VCaP (cell line): ENCODE data around the gene DNASE1L3.
A peak's percentile ranks its signal among the peaks of the same experiment; 100 is the strongest.

Source experiments
- H3K27ac ChIP-seq: fragments of 450-650 bp; 2 replicates; pipeline ENCODE4 v1.5.1; 2017
- TF ChIP-seq, protein P1 (sequence below): fragments of 450-650 bp; conservative IDR thresholded peaks from 2 replicates; pipeline ENCODE4 v1.5.1; 2017; ENCODE audit warnings: mild to moderate bottlenecking, moderate library complexity

DNASE1L3 gene

DNA sequence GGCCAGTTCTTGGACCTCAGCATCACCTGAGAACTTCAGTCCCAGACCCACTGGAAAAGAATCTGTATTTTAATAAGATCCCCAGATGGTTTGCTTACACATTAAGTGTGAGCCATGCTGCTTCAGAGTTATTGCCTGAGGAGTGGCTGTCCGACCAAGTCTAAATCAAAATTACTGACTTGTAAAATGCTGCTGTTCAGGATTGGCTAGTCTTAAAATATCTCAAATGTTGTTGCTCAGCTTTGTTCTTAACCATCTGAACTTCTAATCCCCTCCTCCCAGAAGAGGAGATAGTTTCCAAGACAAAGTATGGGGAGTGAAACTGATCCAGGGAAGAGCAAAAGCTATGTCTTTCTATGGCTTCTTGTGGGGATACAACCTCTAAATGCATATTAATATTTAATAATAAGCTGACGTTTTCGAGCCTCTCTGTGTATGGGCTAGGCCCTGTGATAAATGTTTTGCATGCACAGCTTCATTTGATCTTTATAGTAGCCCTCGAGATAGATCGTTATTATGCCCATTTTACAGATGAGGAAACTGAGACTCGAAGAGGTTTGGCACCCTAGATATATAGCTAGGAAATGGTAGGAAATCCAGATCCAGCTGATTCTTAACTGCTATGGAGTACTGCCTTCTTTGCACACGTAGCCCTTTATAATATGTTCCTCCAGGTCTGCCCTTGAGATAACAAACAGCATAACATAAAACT is 52.2 kb downstream of the DNASE1L3 start:
- H3K27ac ChIP-seq, result peak overlapping the region; percentile 3; the same call in 1 of the 2 replicates
- TF ChIP-seq, protein P1, sequence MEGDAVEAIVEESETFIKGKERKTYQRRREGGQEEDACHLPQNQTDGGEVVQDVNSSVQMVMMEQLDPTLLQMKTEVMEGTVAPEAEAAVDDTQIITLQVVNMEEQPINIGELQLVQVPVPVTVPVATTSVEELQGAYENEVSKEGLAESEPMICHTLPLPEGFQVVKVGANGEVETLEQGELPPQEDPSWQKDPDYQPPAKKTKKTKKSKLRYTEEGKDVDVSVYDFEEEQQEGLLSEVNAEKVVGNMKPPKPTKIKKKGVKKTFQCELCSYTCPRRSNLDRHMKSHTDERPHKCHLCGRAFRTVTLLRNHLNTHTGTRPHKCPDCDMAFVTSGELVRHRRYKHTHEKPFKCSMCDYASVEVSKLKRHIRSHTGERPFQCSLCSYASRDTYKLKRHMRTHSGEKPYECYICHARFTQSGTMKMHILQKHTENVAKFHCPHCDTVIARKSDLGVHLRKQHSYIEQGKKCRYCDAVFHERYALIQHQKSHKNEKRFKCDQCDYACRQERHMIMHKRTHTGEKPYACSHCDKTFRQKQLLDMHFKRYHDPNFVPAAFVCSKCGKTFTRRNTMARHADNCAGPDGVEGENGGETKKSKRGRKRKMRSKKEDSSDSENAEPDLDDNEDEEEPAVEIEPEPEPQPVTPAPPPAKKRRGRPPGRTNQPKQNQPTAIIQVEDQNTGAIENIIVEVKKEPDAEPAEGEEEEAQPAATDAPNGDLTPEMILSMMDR, result no peak

- no peak overlapping the region; the same call in 1 of the 2 replicates for H3K27ac ChIP-seq
- TF ChIP-seq, protein P1, result no peak
Observed at GRCh38 chr3:58157700-58158099, 53.1 kb downstream of the DNASE1L3 start.

- peak overlapping the region; percentile 8; the same call in 1 of the 2 replicates for H3K27ac ChIP-seq
- TF ChIP-seq, protein P1, result no peak
Observed at GRCh38 chr3:58155838-58156237, 54.9 kb downstream of the DNASE1L3 start.

GRCh38 chr3:58154626-58155449 is 55.9 kb downstream of the DNASE1L3 start:
- H3K27ac ChIP-seq, result peak overlapping the region; percentile 99; the same call in 1 of the 2 replicates
- TF ChIP-seq, protein P1, result no peak

GRCh38 chr3:58153371-58153770 is 57.4 kb downstream of the DNASE1L3 start:
- TF ChIP-seq, protein P1, result no peak
- H3K27ac ChIP-seq, result peak overlapping the region; percentile 99

DNA sequence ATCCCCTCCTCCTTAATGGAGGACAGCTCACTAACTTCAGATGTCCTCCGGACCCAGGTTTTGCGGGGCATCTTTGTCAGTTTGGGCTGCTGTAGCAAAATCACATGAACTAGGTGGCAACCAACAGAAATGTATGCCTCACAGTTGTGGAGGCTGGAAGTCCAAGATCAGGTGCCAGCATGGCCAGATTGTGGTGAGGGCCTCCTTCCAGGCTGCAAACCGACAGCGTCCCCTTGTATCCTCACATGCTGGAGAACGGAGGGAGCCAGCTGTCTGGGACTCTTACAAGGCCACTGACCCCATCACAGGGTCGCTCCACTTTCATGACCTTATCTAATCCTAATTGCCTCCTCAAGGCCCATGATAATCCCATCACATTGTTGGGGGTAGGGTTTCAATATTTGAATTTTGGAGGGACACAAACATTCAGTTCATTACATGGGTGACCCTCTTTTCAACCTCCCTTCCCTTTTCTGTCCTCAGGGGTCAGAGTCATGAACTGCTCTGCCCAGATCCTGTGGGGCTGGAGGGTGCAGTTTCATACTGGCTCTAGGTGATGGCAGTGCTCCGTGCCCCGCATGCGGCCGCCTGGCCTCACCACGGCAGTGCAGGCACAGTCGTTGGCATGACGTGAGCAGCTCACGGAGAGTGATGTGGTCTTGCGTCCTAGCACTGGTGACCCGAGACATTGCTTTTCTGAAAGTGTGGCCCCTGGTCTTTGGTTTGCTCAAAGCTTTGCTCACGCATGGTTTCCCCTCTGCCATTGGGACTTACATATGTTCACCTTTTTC is 58.4 kb downstream of the DNASE1L3 start:
- peak overlapping the region; percentile 99 for H3K27ac ChIP-seq
- TF ChIP-seq, protein P1, result no peak

GRCh38 chr3:58151637-58152036 is 59.1 kb downstream of the DNASE1L3 start:
- H3K27ac ChIP-seq, result peak overlapping the region; percentile 99
- TF ChIP-seq, protein P1, result no peak
